HEK293 (cell line): ENCODE data around the gene UGT1A8.
"Not testable (repeated sequence)": the region's sequence is repeated elsewhere in the genome, so short reads cannot be mapped to it uniquely, and the experiment has no call there.

Experiments
- CTCF ChIA-PET: fragments of 350-600 bp; formaldehyde crosslinking; extraction: SDS; loops from one replicate; lab custom pipeline; 2021; ENCODE audit warnings: antibody characterized with exemption; lab: Yijun Ruan, JAX
- POLR2A ChIA-PET: fragments of 300-600 bp; formaldehyde crosslinking; extraction: SDS; loops from one replicate; lab custom pipeline; 2020; ENCODE audit warnings: antibody characterized with exemption, inconsistent platforms; lab: Yijun Ruan, JAX
- H3K27ac ChIP-seq: fragments of 200-500 bp; sonication (Bioruptor generic); 2 replicates; pipeline ENCODE4 v1.5.1; 2014; ENCODE audit warnings: low read depth, low read length, control low read depth, inconsistent platforms; ENCODE audit errors: extremely low read depth
- H3K36me3 ChIP-seq, 2 experiments: fragments of 200-500 bp in 1 of 2; sonication (Bioruptor generic) in 1 of 2; 1 replicate in 1 of 2; 2 replicates in 1 of 2; pipeline ENCODE4 v1.5.1; 2014 to 2017; ENCODE audit warnings: inconsistent platforms in 2 of 2, low read length in 2 of 2; ENCODE audit not compliant: control insufficient read depth in 2 of 2, insufficient read depth in 1 of 2
- H3K4me1 ChIP-seq: fragments of 200-500 bp; sonication (Bioruptor generic); 2 replicates; pipeline ENCODE4 v1.5.1; 2014; ENCODE audit warnings: mild to moderate bottlenecking, low read length, inconsistent platforms; ENCODE audit not compliant: control insufficient read depth, insufficient read depth
- H3K4me3 ChIP-seq: 2 replicates; pipeline ENCODE4 v1.5.1; 2011; ENCODE audit warnings: low read depth, mild to moderate bottlenecking, control low read depth, low read length, moderate library complexity
- H3K9me3 ChIP-seq: fragments of 200-500 bp; sonication (Bioruptor generic); 2 replicates; pipeline ENCODE4 v1.5.1; 2014; ENCODE audit warnings: low read depth, low read length, inconsistent platforms; ENCODE audit not compliant: control insufficient read depth, insufficient read depth
- BCL11A ChIP-seq: fragments of 450-650 bp; formaldehyde crosslinking; IDR thresholded peaks from 2 replicates; pipeline ENCODE4 v1.5.1; 2016; ENCODE audit warnings: low read depth, missing biosample characterization, missing genetic modification characterization
- GLI2 ChIP-seq: fragments of 450-650 bp; formaldehyde crosslinking; IDR thresholded peaks from 2 replicates; pipeline ENCODE4; 2017; ENCODE audit warnings: missing biosample characterization, missing genetic modification characterization, low read depth, borderline replicate concordance
- GLIS2 ChIP-seq: fragments of 450-650 bp; formaldehyde crosslinking; IDR thresholded peaks from 2 replicates; pipeline ENCODE4 v1.5.1; 2016; ENCODE audit warnings: missing biosample characterization, missing genetic modification characterization
- KLF7 ChIP-seq: fragments of 450-650 bp; formaldehyde crosslinking; IDR thresholded peaks from 2 replicates; pipeline ENCODE4 v1.5.1; 2016; ENCODE audit warnings: missing biosample characterization, missing genetic modification characterization, borderline replicate concordance
- MEIS1 ChIP-seq: sonication (generic); formaldehyde crosslinking; IDR thresholded peaks from 2 replicates; pipeline ENCODE4 v1.8.1; 2022; ENCODE audit warnings: missing genetic modification reagents, mild to moderate bottlenecking, borderline replicate concordance
- SCRT2 ChIP-seq: fragments of 450-650 bp; formaldehyde crosslinking; IDR thresholded peaks from 2 replicates; pipeline ENCODE4 v1.5.1; 2016; ENCODE audit warnings: missing biosample characterization, missing genetic modification characterization
- TCF7L2 ChIP-seq: IDR thresholded peaks from 2 replicates; pipeline ENCODE4 v1.6.1; 2011; ENCODE audit warnings: low read depth, mild to moderate bottlenecking, inconsistent platforms, low read length, moderate library complexity, borderline replicate concordance
- WT1 ChIP-seq: fragments of 450-650 bp; formaldehyde crosslinking; IDR thresholded peaks from 2 replicates; pipeline ENCODE4 v1.5.1; 2016; ENCODE audit warnings: missing biosample characterization, missing genetic modification characterization
- ZNF146 ChIP-seq: fragments of 450-650 bp; formaldehyde crosslinking; IDR thresholded peaks from 2 replicates; pipeline ENCODE4 v1.5.1; 2016; ENCODE audit warnings: missing biosample characterization, missing genetic modification characterization
- ZNF19 ChIP-seq: fragments of 450-650 bp; formaldehyde crosslinking; IDR thresholded peaks from 2 replicates; pipeline ENCODE4; 2016; ENCODE audit warnings: missing biosample characterization, missing genetic modification characterization, low read depth
- ZNF335 ChIP-seq: fragments of 450-650 bp; formaldehyde crosslinking; conservative IDR thresholded peaks from 2 replicates; pipeline ENCODE4 v1.5.1; 2016; ENCODE audit warnings: missing biosample characterization, missing genetic modification characterization
- ZNF350 ChIP-seq: fragments of 450-650 bp; formaldehyde crosslinking; IDR thresholded peaks from 2 replicates; pipeline ENCODE4 v1.5.0; 2017; ENCODE audit warnings: missing biosample characterization, mild to moderate bottlenecking, missing genetic modification characterization
- ZNF391 ChIP-seq: fragments of 450-650 bp; formaldehyde crosslinking; IDR thresholded peaks from 2 replicates; pipeline ENCODE4 v1.5.1; 2016; ENCODE audit warnings: low read depth, missing biosample characterization, missing genetic modification characterization, borderline replicate concordance
- ZNF473 ChIP-seq: fragments of 450-650 bp; formaldehyde crosslinking; IDR thresholded peaks from 2 replicates; pipeline ENCODE4 v1.5.1; 2017; ENCODE audit warnings: missing biosample characterization, missing genetic modification characterization
- ZNF521 ChIP-seq: fragments of 450-650 bp; formaldehyde crosslinking; IDR thresholded peaks from 2 replicates; pipeline ENCODE4 v1.5.1; 2017; ENCODE audit warnings: missing biosample characterization, mild to moderate bottlenecking, missing genetic modification characterization
- ZNF670 ChIP-seq: fragments of 450-650 bp; formaldehyde crosslinking; IDR thresholded peaks from 2 replicates; pipeline ENCODE4 v1.5.1; 2016; ENCODE audit warnings: missing biosample characterization, missing genetic modification characterization, low read depth
- ZNF785 ChIP-seq: fragments of 450-650 bp; formaldehyde crosslinking; IDR thresholded peaks from 2 replicates; pipeline ENCODE4 v1.5.1; 2016; ENCODE audit warnings: missing biosample characterization, missing genetic modification characterization
- TF ChIP-seq, protein P1 (sequence below): fragments of 450-650 bp; formaldehyde crosslinking; IDR thresholded peaks from 2 replicates; pipeline ENCODE4 v1.5.1; 2017; ENCODE audit warnings: missing biosample characterization, missing genetic modification characterization

Gene UGT1A8

DNA sequence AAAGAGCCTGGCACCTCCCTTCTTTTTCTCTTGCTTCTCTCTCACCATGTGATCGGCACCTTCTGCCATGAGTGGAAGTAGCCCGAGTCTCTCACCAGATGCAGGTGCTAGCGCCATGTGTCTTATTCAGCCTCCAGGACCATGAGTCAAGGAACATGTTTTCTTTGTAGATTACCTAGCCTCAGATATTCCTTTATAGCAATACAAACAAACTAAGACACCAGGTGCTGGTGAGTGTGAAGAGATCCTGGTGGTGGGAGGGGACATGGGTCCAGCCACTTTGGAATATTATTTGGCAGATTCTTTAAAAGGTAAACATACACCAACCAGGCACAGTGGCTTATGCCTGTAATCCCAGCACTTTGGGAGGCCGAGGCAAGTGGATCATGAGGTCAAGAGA lies 45.0 kb upstream of the UGT1A8 start (continued):
- TF ChIP-seq ZNF785 (tag by site-specific recombination) (no peak), ZNF335 (tag by site-specific recombination) (no peak), ZNF391 (tag by site-specific recombination) (no peak)

DNA sequence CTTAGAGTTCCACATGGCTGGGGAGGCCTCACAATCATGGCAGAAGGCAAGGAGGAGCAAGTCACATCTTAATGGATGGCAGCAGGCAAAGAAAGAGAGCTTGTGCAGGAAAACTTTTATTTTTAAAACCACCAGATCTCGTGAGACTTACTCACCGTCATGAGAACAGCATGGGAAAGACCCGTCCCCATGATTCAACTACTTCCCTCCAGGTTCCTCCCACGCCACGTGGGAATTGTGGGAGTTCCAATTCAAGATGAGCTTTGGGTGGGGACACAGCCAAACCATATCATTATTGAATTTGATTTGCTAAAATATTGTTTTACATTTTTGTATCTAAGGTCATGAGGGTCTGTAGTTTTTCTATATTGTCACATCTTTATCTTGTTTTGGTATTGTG lies 40.1 kb upstream of the UGT1A8 start:
- H3K27ac ChIP-seq, H3K4me3 ChIP-seq, POLR2A ChIA-PET, H3K36me3 ChIP-seq, H3K9me3 ChIP-seq, H3K4me1 ChIP-seq: not testable (repeated sequence)
- CTCF ChIA-PET = interaction anchor here (0.7 kb wide), 1 partner anchor 580 kb away, joined by 3 read pairs; no protein-coding TSS in a partner anchor

DNA sequence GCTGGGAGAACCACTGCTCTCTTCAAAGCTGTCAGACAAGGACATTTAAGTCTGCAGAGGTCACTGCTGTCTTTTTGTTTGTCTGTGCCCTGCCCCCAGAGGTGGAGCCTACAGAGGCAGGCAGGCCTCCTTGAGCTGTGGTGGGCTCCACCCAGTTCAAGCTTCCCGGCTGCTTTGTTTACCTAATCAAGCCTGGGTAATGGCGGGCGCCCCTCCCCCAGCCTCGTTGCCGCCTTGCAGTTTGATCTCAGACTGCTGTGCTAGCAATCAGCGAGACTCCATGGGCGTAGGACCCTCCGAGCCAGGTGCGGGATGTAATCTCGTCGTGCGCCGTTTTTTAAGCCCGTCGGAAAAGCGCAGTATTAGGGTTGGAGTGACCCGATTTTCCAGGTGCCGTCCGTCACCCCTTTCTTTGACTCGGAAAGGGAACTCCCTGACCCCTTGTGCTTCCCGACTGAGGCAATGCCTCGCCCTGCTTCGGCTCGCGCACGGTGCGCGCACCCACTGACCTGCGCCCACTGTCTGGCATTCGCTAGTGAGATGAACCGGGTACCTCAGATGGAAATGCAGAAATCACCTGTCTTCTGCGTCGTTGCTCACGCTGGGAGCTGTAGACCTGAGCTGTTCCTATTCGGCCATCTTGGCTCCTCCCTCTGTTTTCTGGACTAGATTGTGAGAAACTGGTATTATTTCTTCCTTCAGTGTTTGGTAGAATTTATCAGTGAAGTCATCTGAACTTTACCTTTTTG lies 34.0 kb upstream of the UGT1A8 start:
- H3K4me1 ChIP-seq, POLR2A ChIA-PET, H3K27ac ChIP-seq, CTCF ChIA-PET, H3K36me3 ChIP-seq, H3K4me3 ChIP-seq, H3K9me3 ChIP-seq: not testable (repeated sequence)

DNA sequence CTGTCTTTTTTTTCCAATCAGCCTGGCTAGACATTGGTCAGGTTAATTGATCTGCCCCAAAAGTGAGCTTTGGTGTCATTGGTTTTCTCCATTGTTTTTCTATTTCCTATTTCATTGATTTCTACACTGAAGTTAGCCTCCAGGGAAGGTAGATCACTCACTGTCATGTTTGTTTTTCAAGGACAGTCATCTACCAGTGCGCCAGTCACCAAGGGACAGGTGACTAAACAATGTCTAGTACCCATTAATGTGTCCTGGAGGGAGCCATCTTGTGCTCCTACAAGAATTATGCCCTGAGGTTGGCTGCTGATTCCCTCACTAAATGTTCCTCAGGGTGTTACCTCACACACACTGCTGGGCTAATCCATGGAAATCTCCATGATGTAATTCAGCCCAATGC lies 33.2 kb upstream of the UGT1A8 start:
- H3K27ac ChIP-seq = no peak overlapping the region
- CTCF ChIA-PET = no interaction called here
- H3K4me1 ChIP-seq = no peaks in the 10 kb centered on the region
- H3K36me3 ChIP-seq = no peaks in the 10 kb centered on the region
- POLR2A ChIA-PET = no interaction called here
- H3K4me3 ChIP-seq = no peak overlapping the region
- no peak for TF ChIP-seq WT1 (tag by site-specific recombination)
- no peak for TF ChIP-seq ZNF521 (tag by site-specific recombination)
- no peak for TF ChIP-seq SCRT2 (tag by site-specific recombination)
- TF ChIP-seq, protein P1, sequence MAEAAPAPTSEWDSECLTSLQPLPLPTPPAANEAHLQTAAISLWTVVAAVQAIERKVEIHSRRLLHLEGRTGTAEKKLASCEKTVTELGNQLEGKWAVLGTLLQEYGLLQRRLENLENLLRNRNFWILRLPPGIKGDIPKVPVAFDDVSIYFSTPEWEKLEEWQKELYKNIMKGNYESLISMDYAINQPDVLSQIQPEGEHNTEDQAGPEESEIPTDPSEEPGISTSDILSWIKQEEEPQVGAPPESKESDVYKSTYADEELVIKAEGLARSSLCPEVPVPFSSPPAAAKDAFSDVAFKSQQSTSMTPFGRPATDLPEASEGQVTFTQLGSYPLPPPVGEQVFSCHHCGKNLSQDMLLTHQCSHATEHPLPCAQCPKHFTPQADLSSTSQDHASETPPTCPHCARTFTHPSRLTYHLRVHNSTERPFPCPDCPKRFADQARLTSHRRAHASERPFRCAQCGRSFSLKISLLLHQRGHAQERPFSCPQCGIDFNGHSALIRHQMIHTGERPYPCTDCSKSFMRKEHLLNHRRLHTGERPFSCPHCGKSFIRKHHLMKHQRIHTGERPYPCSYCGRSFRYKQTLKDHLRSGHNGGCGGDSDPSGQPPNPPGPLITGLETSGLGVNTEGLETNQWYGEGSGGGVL (tag by site-specific recombination) = no peak
- no peak for TF ChIP-seq GLIS2 (tag by site-specific recombination)
- no peak for TF ChIP-seq MEIS1 (CRISPR knock-in tag)
- TF ChIP-seq ZNF350 = no peak
- TF ChIP-seq KLF7 (tag by site-specific recombination) = no peak
- TF ChIP-seq ZNF19 (tag by site-specific recombination) = no peak
- no peak for TF ChIP-seq TCF7L2
- TF ChIP-seq ZNF146 (tag by site-specific recombination) = no peak
- TF ChIP-seq GLI2 (tag by site-specific recombination) = no peak
- TF ChIP-seq ZNF473 (tag by site-specific recombination) = no peak
- TF ChIP-seq BCL11A (tag by site-specific recombination) = no peak
- no peak for TF ChIP-seq ZNF670 (tag by site-specific recombination)
- H3K9me3 ChIP-seq = no peaks in the 10 kb centered on the region
